Stomach (tissue), 9 donors: ENCODE data around the gene KCNK13. TPM values are rescaled to one million over a fixed set of nuclear protein-coding genes. Genes with fewer than 3 reads are reported as not detected.

Experiments used
- DNase-seq, 2 donors: peaks; one replicate each; pipeline versions ENCODE4 v3.0.0 to v3.0.0-alpha.2; 2013 to 2019
- H3K27ac ChIP-seq, 5 donors: fragments of 200-600 bp in 4 of 5; sonication (generic) in 4 of 5; one replicate each; pipeline ENCODE4 v1.5.1; 2013 to 2019; ENCODE audit warnings: mild to moderate bottlenecking in 1 of 5, moderate library complexity in 1 of 5
- H3K27me3 ChIP-seq, 3 donors: fragments of 200-600 bp; sonication (generic); one replicate each; pipeline ENCODE4 v1.5.1; 2017 to 2019; ENCODE audit warnings: mixed run types in 1 of 3
- H3K36me3 ChIP-seq, 4 donors: fragments of 200-600 bp; sonication (generic); 1 replicate in 3 of 4; 2 replicates in 1 of 4; pipeline ENCODE4 v1.5.1; 2016 to 2019
- H3K4me1 ChIP-seq, 4 donors: fragments of 200-600 bp; sonication (generic); one replicate each; pipeline ENCODE4 v1.5.1; 2016 to 2019
- H3K4me3 ChIP-seq, 4 donors: fragments of 200-600 bp; sonication (generic) in 3 of 4; one replicate each; pipeline ENCODE4 v1.5.1; 2016 to 2019; ENCODE audit warnings: mild to moderate bottlenecking in 1 of 4
- H3K9me3 ChIP-seq, 4 donors: fragments of 200-600 bp; sonication (generic); one replicate each; pipeline ENCODE4 v1.5.1; 2016 to 2019
- CTCF ChIP-seq, 7 experiments: fragments of 450-650 bp in 4 of 7; fragments of 200-600 bp in 3 of 7; sonication (generic) in 3 of 7; IDR thresholded peaks; one replicate each; pipeline ENCODE4 v1.5.1; 2016 to 2019; ENCODE audit warnings: antibody characterized with exemption in 7 of 7, control low read depth in 2 of 7, mild to moderate bottlenecking in 1 of 7
- EP300 ChIP-seq: sonication (generic); formaldehyde crosslinking; IDR thresholded peaks from one replicate; pipeline ENCODE4 v1.6.1; 2017; ENCODE audit warnings: antibody characterized with exemption
- POLR2A ChIP-seq, 4 donors: fragments of 450-650 bp; IDR thresholded peaks; one replicate each; pipeline ENCODE4 v1.6.1; 2016; ENCODE audit warnings: antibody characterized with exemption in 4 of 4, control low read depth in 2 of 4, mild to moderate bottlenecking in 1 of 4, moderate library complexity in 1 of 4
- POLR2AphosphoS5 ChIP-seq, 3 donors: sonication (generic); formaldehyde crosslinking; IDR thresholded peaks; one replicate each; pipeline ENCODE4 v1.6.1; 2016; ENCODE audit warnings: antibody characterized with exemption in 3 of 3
- WGBS, 5 donors: extraction: QIAGEN DNeasy Blood & Tissue Kit in 3 of 5; methylation state at CpG; one replicate each; pipeline versions ENCODE4 v1.1.5 to v1.1.7; 2013 to 2018; 5-methylcytosine and 5-hydroxymethylcytosine counted together
- intact Hi-C: fragments of 100-400 bp; cut with DNase I; formaldehyde crosslinking; loops from one replicate; pipeline ENCODE4 v1.15.1; 2023; ENCODE audit warnings: low total_unique reads
- polyA plus RNA-seq, 3 donors: library from polyadenylated mRNA; stranded (reverse); fragments of 200-250 nt; gene quantifications; one replicate each; pipeline ENCODE4 v1.2.3, GENCODE V29; 2013
- total RNA-seq, 5 donors: library from RNA; depleted of rRNA; stranded (reverse); fragments of >200 nt; gene quantifications; one replicate each; pipeline versions ENCODE4 v1.1.0 to v1.2.3, GENCODE V29; 2014 to 2016
- donor health status: healthy with polysubstance abuse.
- donor health status: Bipolar disorder and iron deficiency.
- donor health status: healthy.

KCNK13 gene
- total and polyA plus RNA-seq, 8 donors = 0.08 to 2.5 (median 0.37) TPM; not detected in 4

DNA sequence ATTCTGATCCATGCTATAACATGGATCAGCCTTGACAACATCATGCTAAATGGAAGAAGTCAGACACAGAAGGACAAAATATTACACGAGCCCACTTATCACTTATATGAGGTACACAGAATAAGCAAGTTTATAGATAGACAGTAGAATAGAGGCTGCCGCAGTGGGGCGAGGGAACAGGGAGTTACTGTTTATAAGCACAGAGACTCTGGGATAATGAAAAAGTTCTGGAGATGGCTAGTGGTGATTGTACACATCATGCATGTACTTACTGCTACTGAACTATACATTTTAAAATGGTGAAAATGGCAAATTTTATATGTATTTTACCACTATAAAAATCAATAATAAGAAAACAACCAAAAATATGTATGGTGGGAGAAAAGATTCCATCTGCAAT is 99.3 kb downstream of the KCNK13 start:
- no peak overlapping the region for H3K4me3 ChIP-seq
- H3K27me3 ChIP-seq = no peaks in the 10 kb centered on the region
- H3K27ac ChIP-seq = no peak overlapping the region
- intact Hi-C loops = no loop called here
- H3K4me1 ChIP-seq = no peaks in the 10 kb centered on the region
- H3K36me3 ChIP-seq = no peaks in the 10 kb centered on the region
- 79 to 84% (median 81%) methylated on average over 3 of the region's 3 CpGs for WGBS, 5 donors
- no peaks in the 10 kb centered on the region for H3K9me3 ChIP-seq
- no peak for DNase-seq
- TF ChIP-seq POLR2A (IDR thresholded peaks at IDR 0.05) = no peak
- TF ChIP-seq CTCF (IDR thresholded peaks at IDR 0.05) = no peak
- no peak for TF ChIP-seq EP300
- TF ChIP-seq POLR2AphosphoS5 (IDR thresholded peaks at IDR 0.05) = no peak

DNA sequence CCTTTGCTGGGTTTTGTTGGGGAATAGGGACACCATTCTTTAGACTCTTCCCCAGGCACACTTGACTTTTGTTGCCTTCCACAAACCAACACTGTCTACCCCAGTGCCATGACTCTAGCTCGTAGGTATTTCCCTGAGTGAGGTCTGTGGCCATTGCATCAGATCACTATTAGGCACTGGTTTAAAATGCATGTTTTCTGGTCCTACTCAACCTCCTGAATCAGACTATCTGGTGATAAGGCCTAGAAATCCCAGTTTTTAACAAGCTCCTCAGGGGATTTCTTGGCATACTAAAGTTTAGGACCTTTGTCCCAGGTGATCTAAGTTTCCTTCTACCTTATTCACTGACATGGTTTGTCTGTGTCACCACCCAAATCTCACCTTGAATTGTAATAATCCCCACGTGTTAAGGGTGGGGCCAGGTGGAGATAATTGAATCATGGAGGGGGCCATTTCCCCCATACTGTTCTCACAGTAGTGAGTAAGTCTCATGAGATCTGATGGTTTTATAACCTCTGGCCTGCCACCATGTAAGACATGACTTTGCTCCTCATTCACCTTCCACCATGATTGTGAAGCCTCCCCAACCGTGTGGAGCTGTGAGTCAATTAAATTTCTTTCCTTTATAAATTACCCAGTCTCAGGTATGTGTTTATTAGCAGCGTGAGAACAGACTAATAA is 106.8 kb downstream of the KCNK13 start:
- Histone ChIP-seq H3K4me1 (no peaks in the 10 kb centered on the region), H3K9me3 (no peaks in the 10 kb centered on the region), H3K36me3 (no peaks in the 10 kb centered on the region), H3K27me3 (peaks cover 0 to 8% (median 0%) of the 10 kb centered on the region in 3 donors), H3K27ac (no peak overlapping the region), H3K4me3 (no peak overlapping the region)
- no peak for DNase-seq
- no peak for TF ChIP-seq EP300
- TF ChIP-seq POLR2AphosphoS5 (IDR thresholded peaks at IDR 0.05) = no peak
- no peak for TF ChIP-seq CTCF (IDR thresholded peaks at IDR 0.05)
- TF ChIP-seq POLR2A (IDR thresholded peaks at IDR 0.05) = no peak
- intact Hi-C loops = no loop called here
- WGBS, 5 donors = 37 to 70% (median 65%) methylated on average over 4 of the region's 4 CpGs

GRCh38 chr14:90175631-90176030 is 113.8 kb downstream of the KCNK13 start:
- H3K4me3 ChIP-seq = no peak overlapping the region
- H3K27me3 ChIP-seq = no peaks in the 10 kb centered on the region
- H3K27ac ChIP-seq = no peak overlapping the region
- no peak for DNase-seq
- peaks cover 0 to 6% (median 0%) of the 10 kb centered on the region in 4 donors for H3K9me3 ChIP-seq
- intact Hi-C loops = no loop called here
- no peaks in the 10 kb centered on the region for H3K36me3 ChIP-seq
- H3K4me1 ChIP-seq = no peaks in the 10 kb centered on the region
- no peak for TF ChIP-seq POLR2A (IDR thresholded peaks at IDR 0.05)
- 87 to 94% (median 91%) methylated on average over 2 to 3 of the region's 3 CpGs for WGBS, 5 donors

DNA sequence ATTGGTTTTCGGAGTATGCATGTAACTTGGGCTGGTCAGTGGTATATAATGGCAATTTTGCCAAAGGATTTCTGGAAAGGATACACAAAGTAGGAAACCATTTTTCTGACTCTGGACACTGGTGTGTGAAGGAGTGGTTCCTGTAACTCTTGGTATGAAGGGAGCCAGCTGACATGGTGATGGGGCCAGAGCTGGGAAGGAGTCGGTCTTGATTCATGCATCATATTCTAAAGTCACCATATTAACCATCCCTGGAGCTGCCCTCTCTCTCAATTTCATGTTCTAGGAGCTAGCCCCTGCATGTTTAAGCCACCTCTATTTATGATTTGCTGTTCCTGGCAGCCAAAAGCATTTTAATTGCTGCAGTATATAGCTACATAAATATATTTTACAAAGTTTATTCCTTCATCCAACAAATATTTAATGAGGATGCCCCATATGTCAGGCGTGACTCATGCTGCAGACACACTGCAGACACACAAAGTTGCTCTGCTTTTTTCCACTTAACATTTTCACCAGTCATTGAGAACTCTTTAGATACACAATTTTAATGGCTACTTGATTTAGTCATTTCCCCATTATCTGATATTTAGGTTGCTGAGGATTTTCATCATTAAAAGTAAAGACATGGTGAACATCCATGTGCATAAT is 115.9 kb downstream of the KCNK13 start:
- TF ChIP-seq POLR2AphosphoS5 (IDR thresholded peaks at IDR 0.05) = no peak
- TF ChIP-seq POLR2A (IDR thresholded peaks at IDR 0.05) = no peak
- TF ChIP-seq EP300 = no peak
- TF ChIP-seq CTCF (IDR thresholded peaks at IDR 0.05) = no peak
- WGBS, 5 donors = 77 to 88% (median 83%) methylated on average over 3 of the region's 3 CpGs
- intact Hi-C loops = no loop called here

DNA sequence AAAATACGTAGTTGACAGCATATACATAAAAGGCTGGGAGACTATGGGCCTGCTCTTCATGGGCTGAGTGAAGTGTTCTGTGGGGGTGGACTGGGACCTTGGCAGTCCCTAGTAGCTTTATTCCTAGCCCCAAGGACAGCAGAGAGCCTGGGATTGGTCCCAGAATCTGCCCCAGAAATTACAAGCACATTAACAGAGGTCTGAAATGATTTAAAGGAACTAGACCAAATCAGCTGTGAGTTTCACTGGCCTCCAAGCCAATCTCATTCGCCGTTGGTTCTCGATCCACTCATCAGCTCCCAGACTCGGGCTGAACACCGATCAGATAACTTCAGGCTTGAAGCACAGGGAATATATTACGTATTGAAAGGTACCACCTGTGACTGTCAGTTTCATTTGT is 117.6 kb downstream of the KCNK13 start:
- no peaks in the 10 kb centered on the region for H3K27me3 ChIP-seq
- no peak overlapping the region for H3K4me3 ChIP-seq
- WGBS, 5 donors = 63 to 77% (median 75%) methylated on average over 7 of the region's 7 CpGs
- H3K36me3 ChIP-seq = no peaks in the 10 kb centered on the region
- H3K4me1 ChIP-seq = no peaks in the 10 kb centered on the region
- no peaks in the 10 kb centered on the region for H3K9me3 ChIP-seq
- TF ChIP-seq POLR2A (IDR thresholded peaks at IDR 0.05) (no peak), POLR2AphosphoS5 (IDR thresholded peaks at IDR 0.05) (no peak), CTCF (IDR thresholded peaks at IDR 0.05) (no peak), EP300 (no peak)
- intact Hi-C loops = no loop called here
- no peak overlapping the region for H3K27ac ChIP-seq
- DNase-seq = no peak

More for the DNA sequence above, 115.9 kb downstream of the KCNK13 start:
- Histone ChIP-seq H3K4me1 (no peaks in the 10 kb centered on the region), H3K27me3 (no peaks in the 10 kb centered on the region), H3K9me3 (peaks cover 0 to 6% (median 0%) of the 10 kb centered on the region in 4 donors), H3K4me3 (no peak overlapping the region), H3K36me3 (no peaks in the 10 kb centered on the region), H3K27ac (no peak overlapping the region)
- no peak for DNase-seq
